ENCODE data around the gene SLC22A3. TPM values are rescaled to one million over a fixed set of nuclear protein-coding genes. Genes with fewer than 3 reads are reported as not detected.
"Not testable (repeated sequence)": the region's sequence is repeated elsewhere in the genome, so short reads cannot be mapped to it uniquely, and the experiment has no call there.

Gene SLC22A3
- total and polyA plus RNA-seq, 2 of the 4 experiments (the other 2 are of a cell fraction) = not detected

GRCh38 chr6:160447350-160447749, 99.2 kb downstream of the SLC22A3 start:
- Histone ChIP-seq H3K27ac (ENCODE audit: insufficient read depth, low read length) (no peak overlapping the region), H2AK5ac (ENCODE audit: low read depth, low read length) (no peak overlapping the region), H2BK20ac (ENCODE audit: low read depth, low read length) (no peak overlapping the region), H2BK120ac (ENCODE audit: low read depth, low read length) (no peak overlapping the region), H3K9me3 (ENCODE audit: control insufficient read depth, insufficient read depth, low read length) (no peaks in the 10 kb centered on the region), H3K18ac (ENCODE audit: low read depth, low read length) (no peak overlapping the region), H2AK9ac (replicated peaks; ENCODE audit: low read depth, low read length, poor library complexity) (no peak overlapping the region), H3K23ac (ENCODE audit: low read depth, low read length) (no peak overlapping the region), H3K9ac (ENCODE audit: low read depth, low read length) (no peak overlapping the region), H2AFZ (replicated peaks; ENCODE audit: low read length, poor library complexity) (no peak overlapping the region), H4K91ac (ENCODE audit: insufficient read depth, low read depth, low read length) (no peak overlapping the region), H3K4ac (ENCODE audit: low read depth, low read length) (no peak overlapping the region), H4K20me1 (ENCODE audit: insufficient read depth, low read length) (no peaks in the 10 kb centered on the region), H3K4me1 (ENCODE audit: control insufficient read depth, insufficient read depth, low read length) (no peaks in the 10 kb centered on the region), H2BK5ac (ENCODE audit: low read depth, low read length, poor library complexity, severe bottlenecking) (no peak overlapping the region), H3K9me1 (ENCODE audit: insufficient read depth, low read length) (no peaks in the 10 kb centered on the region), H2BK15ac (ENCODE audit: low read depth, low read length) (no peak overlapping the region), H3K56ac (ENCODE audit: extremely low read depth, insufficient read depth, low read length) (no peak overlapping the region), H3K4me2 (ENCODE audit: low read depth, low read length) (no peak overlapping the region), H3K4me3 (ENCODE audit: insufficient read depth, low read depth, low read length) (no peak overlapping the region), H4K5ac (ENCODE audit: low read depth, low read length) (no peak overlapping the region), H4K8ac (ENCODE audit: low read depth in 2 of 2, low read length in 2 of 2) (no peak overlapping the region), H3K27me3 (ENCODE audit: control insufficient read depth, insufficient read depth, low read length) (peaks cover 2% of the 10 kb centered on the region), H3K14ac (replicated peaks; ENCODE audit: low read depth, low read length) (no peak overlapping the region), H3K79me1 (ENCODE audit: low read depth in 1 of 2, low read length in 2 of 2) (no peaks in the 10 kb centered on the region), H3K36me3 (ENCODE audit: control insufficient read depth, insufficient read depth, low read length) (no peaks in the 10 kb centered on the region)
- dilution Hi-C loops (cut with HindIII; ENCODE audit: low sequenced_read_pairs, unreplicated experiment) = no loop called here
- in situ Hi-C loops (cut with MboI; ENCODE audit: low sequenced_read_pairs) = no loop called here
- TF ChIP-seq CTCF (conservative IDR thresholded peaks at IDR 0.05; ENCODE audit: low read depth, low read length) (no peak), FOS (IDR thresholded peaks at IDR 0.05; ENCODE audit: low read depth, low read length) (no peak), MAZ (IDR thresholded peaks at IDR 0.05; ENCODE audit: borderline replicate concordance, low read depth, low read length) (no peak), RCOR1 (IDR thresholded peaks at IDR 0.05; ENCODE audit: insufficient replicate concordance, low read length) (no peak)
- intact Hi-C loops (cut with micrococcal nuclease) = no loop called here
- DNase-seq (no peak), ATAC-seq (ENCODE audit: low read depth) (no peak)
- POLR2A ChIA-PET (ENCODE audit: unreplicated experiment) = no interaction called here
- WGBS, 2 experiments (ENCODE audit: extremely low coverage in 2 of 2, insufficient read length in 1 of 2) = no CpG with 5 or more reads among the region's 4 CpGs
- BruUV-seq (replicated peaks) = no TSS peak
- CTCF ChIA-PET = no interaction called here

DNA sequence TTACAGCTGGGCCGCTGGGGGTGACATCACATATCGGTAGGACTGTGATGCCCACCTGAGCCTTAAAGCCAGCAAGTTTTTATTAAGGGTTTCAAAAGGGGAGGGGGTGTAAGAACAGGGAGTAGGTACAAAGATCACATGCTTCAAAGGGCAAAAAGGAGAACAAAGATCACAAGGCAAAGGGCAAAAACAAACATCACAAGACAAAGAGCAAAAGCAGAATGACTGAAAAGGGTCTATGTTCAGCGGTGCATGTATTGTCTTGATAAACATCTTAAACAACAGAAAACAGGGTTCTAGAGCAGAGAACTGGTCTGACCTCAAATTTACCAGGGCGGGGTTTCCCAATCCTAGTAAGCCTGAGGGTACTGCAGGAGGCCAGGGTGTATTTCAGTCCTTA, 101.6 kb downstream of the SLC22A3 start:
- CTCF ChIA-PET = not testable (repeated sequence)

More for the DNA sequence above, 101.6 kb downstream of the SLC22A3 start:
- in situ Hi-C loops (cut with MboI; ENCODE audit: low sequenced_read_pairs) = loop anchor here (25.0 kb wide), 1 partner anchor 587 kb away; no protein-coding TSS in a partner anchor
- H2AFZ ChIP-seq (replicated peaks; ENCODE audit: low read length, poor library complexity); H3K9me3 ChIP-seq (ENCODE audit: control insufficient read depth, insufficient read depth, low read length); DNase-seq; H3K23ac ChIP-seq (ENCODE audit: low read depth, low read length); POLR2A ChIA-PET (ENCODE audit: unreplicated experiment); ATAC-seq (ENCODE audit: low read depth); H3K36me3 ChIP-seq (ENCODE audit: control insufficient read depth, insufficient read depth, low read length); H2AK9ac ChIP-seq (replicated peaks; ENCODE audit: low read depth, low read length, poor library complexity); H3K9ac ChIP-seq (ENCODE audit: low read depth, low read length); H3K4me1 ChIP-seq (ENCODE audit: control insufficient read depth, insufficient read depth, low read length); H2BK15ac ChIP-seq (ENCODE audit: low read depth, low read length); BruUV-seq (replicated peaks); H3K9me1 ChIP-seq (ENCODE audit: insufficient read depth, low read length); H3K79me1 ChIP-seq (ENCODE audit: low read depth in 1 of 2, low read length in 2 of 2); H3K4me3 ChIP-seq (ENCODE audit: insufficient read depth, low read depth, low read length); H2BK5ac ChIP-seq (ENCODE audit: low read depth, low read length, poor library complexity, severe bottlenecking); H2BK120ac ChIP-seq (ENCODE audit: low read depth, low read length); H2AK5ac ChIP-seq (ENCODE audit: low read depth, low read length); H3K4me2 ChIP-seq (ENCODE audit: low read depth, low read length); intact Hi-C loops (cut with micrococcal nuclease); H4K91ac ChIP-seq (ENCODE audit: insufficient read depth, low read depth, low read length); H4K8ac ChIP-seq (ENCODE audit: low read depth in 2 of 2, low read length in 2 of 2); H4K20me1 ChIP-seq (ENCODE audit: insufficient read depth, low read length); H3K56ac ChIP-seq (ENCODE audit: extremely low read depth, insufficient read depth, low read length); H3K14ac ChIP-seq (replicated peaks; ENCODE audit: low read depth, low read length); H3K4ac ChIP-seq (ENCODE audit: low read depth, low read length); H3K27ac ChIP-seq (ENCODE audit: insufficient read depth, low read length); H4K5ac ChIP-seq (ENCODE audit: low read depth, low read length); H3K18ac ChIP-seq (ENCODE audit: low read depth, low read length); dilution Hi-C loops (cut with HindIII; ENCODE audit: low sequenced_read_pairs, unreplicated experiment); H2BK20ac ChIP-seq (ENCODE audit: low read depth, low read length); H3K27me3 ChIP-seq (ENCODE audit: control insufficient read depth, insufficient read depth, low read length): not testable (repeated sequence)
- no CpG with 5 or more reads among the region's 4 CpGs for WGBS, 2 experiments (ENCODE audit: extremely low coverage in 2 of 2, insufficient read length in 1 of 2)
